ENCODE measurements around the gene FSD2.
"Not testable (repeated sequence)": the region's sequence is repeated elsewhere in the genome, so short reads cannot be mapped to it uniquely, and the experiment has no call there.

FSD2 gene

GRCh38 chr15:82788496-82788895 lies 17.4 kb downstream of the FSD2 start:
- no peak for DNase-seq

- DNase-seq: no peak
These were observed 24.5 kb downstream of the FSD2 start for GRCh38 chr15:82781349-82781748.

GRCh38 chr15:82778755-82779154 lies 27.1 kb downstream of the FSD2 start:
- no peak for DNase-seq

- DNase-seq: no peak
These were observed 31.4 kb downstream of the FSD2 start for GRCh38 chr15:82774496-82774895.

- DNase-seq: no peak
These were observed 33.9 kb downstream of the FSD2 start for GRCh38 chr15:82771789-82772607.

- no peak for DNase-seq
These were observed 37.3 kb downstream of the FSD2 start for GRCh38 chr15:82768414-82769054.

GRCh38 chr15:82767163-82767829 lies 38.6 kb downstream of the FSD2 start:
- DNase-seq: no peak

- not testable (repeated sequence) for DNase-seq
These were observed 39.7 kb downstream of the FSD2 start for GRCh38 chr15:82766201-82766600.

GRCh38 chr15:82764740-82765139 lies 41.1 kb downstream of the FSD2 start:
- DNase-seq: no peak

GRCh38 chr15:82764117-82764490 lies 41.8 kb downstream of the FSD2 start:
- DNase-seq: no peak

- DNase-seq: no peak
These were observed 42.3 kb downstream of the FSD2 start for GRCh38 chr15:82763361-82764116.

GRCh38 chr15:82751308-82751707 lies 54.6 kb downstream of the FSD2 start:
- no peak for DNase-seq

- DNase-seq: no peak
These were observed 55.1 kb downstream of the FSD2 start for GRCh38 chr15:82750831-82751180.

GRCh38 chr15:82749951-82750830 lies 55.7 kb downstream of the FSD2 start:
- DNase-seq: peak; percentile 93

GRCh38 chr15:82748315-82748714 lies 57.6 kb downstream of the FSD2 start:
- DNase-seq: no peak

GRCh38 chr15:82743810-82744209 lies 62.1 kb downstream of the FSD2 start:
- DNase-seq: no peak

GRCh38 chr15:82742134-82742533 lies 63.7 kb downstream of the FSD2 start:
- no peak for DNase-seq

- DNase-seq: no peak
These were observed 66.8 kb downstream of the FSD2 start for GRCh38 chr15:82739086-82739485.

- no peak for DNase-seq
These were observed 67.9 kb downstream of the FSD2 start for GRCh38 chr15:82737975-82738374.

- DNase-seq: no peak
These were observed 74.3 kb downstream of the FSD2 start for GRCh38 chr15:82731527-82731926.

GRCh38 chr15:82730022-82730530 lies 75.8 kb downstream of the FSD2 start:
- no peak for DNase-seq

GRCh38 chr15:82726816-82727215 lies 79.1 kb downstream of the FSD2 start:
- no peak for DNase-seq

Data from NCI-H774 (cell line).